NCI-H1105 (cell line): ENCODE data around the gene CREB3L4.

Experiments used
- DNase-seq: peaks from one replicate; lab custom pipeline; 2025; lab: John Stamatoyannopoulos, UW

The CREB3L4 gene, protein sequence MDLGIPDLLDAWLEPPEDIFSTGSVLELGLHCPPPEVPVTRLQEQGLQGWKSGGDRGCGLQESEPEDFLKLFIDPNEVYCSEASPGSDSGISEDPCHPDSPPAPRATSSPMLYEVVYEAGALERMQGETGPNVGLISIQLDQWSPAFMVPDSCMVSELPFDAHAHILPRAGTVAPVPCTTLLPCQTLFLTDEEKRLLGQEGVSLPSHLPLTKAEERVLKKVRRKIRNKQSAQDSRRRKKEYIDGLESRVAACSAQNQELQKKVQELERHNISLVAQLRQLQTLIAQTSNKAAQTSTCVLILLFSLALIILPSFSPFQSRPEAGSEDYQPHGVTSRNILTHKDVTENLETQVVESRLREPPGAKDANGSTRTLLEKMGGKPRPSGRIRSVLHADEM

DNA sequence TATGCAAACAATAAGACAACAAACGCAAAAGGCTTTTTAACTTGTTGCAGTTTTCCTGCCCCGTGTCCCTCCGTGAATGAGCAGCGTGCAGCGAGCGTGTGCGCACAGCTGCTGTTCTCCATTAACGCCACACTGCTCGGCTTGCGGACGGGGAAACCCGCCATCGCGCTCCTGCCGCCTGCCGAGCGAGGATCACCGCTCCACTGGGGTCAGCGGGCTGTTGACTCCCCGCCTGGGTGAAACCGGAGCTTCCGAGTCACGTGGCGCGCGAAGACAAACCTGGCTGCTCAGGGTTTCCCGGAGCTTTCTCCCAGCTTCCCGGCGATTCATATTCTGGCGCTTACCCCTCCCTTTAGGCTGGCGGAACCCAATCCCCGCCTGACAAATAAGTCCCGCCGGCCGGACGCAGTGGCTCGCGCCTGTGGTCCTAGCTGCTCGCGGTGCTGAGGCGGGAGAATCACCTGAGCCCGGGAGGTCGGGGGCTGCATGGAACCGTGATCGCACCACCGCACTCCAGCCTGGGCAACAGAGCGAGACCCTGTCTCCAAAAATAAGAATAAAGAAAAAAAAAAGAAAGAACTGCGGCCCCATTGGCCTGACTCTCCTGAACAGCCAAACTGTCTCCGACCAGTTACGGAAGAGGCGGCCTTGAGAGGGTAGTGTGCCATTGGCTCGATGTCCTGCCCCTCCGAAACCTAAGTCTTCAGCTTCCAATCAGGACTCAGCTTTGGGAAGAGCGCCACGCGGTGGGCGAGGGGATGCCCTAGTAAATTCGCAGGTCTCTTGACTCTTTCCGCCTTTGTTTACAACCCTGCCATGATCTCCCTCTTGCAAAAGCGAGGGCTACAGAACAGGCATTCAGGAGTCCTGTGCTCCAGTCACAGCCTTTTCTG, at the start of gene CREB3L4:
CREB3L4 (plus strand) TSS at position 796 of the 893 bp plus-strand sequence. CDS start 624 bp downstream, outside the sequence.
- peak; percentile 98 for DNase-seq

DNA sequence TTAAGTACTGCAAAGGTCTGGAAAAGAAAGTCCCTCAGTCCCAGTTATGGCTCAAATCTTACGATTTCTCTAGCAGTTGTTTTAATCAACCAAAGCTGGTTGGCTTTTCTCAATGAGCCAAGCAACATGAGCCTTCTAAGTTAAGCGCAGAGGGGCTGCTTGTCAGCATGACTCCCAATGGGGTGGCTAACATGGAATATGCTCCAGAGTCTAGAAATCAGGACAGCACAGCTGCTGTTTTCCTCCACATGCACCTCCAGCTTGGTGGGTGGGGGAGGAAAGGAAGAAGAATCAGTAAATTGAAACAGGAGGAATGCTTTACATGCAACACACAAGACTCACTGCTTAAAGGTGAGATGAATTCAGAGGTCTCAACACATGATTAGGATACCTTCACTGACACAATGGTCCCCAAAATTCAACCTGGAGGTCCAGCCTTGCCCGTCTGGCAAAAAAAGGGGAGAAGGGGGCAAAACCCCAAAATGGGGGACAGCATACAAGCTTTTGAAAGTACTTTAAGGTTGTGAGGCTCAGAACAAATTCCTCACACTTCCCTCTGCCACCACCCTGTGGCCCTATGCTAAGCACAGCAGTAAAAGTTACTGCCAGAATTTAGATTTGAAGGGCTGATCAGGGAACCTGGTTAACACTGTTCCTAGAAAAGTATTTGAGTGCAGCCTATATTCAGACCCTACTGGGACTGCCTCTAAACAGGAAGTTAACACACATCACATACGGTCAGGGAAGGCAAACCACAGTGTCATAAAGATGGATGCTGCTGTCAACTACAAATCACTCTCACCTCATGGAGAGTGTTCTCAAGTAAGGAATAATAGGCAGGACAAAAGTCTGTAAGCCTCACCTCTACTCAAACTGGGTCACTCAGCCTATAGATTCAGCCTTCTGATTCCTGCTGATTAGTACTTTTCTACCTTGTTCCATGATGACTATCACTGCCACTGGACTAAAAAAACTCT, 47.5 kb upstream of the CREB3L4 start:
- DNase-seq, result no peak

DNA sequence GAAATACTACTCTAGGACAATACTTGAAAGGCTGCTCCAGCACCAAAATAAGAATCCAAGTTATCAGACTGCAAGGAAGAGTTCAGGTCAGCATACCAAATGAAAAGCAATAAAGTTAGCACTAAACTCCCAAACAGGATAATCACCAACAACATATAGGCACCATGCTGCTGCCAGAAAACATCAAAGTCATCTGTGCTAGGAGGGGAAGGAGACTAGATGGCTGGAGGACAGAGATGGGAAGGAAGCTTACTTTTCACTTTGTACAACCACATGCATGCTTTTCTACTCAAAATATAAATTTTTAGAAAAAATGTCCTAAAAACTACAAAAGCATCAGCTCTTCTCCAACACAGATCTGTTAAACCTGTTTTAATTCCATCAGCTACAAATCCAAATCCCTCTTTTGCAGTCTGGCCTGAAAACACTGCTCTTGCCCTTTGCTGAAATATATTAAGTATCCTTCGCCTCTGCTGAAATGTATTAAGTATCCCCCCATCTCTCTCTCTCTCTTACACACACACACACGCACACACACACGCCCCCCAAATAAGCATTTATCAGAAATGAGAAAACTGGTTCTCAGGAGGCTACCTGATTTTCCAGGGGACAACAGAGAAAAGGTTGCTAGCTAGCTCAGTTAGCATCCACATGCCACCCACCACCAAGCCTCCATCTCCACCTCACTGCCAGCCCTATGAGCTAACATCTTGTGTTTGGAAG, 46.5 kb upstream of the CREB3L4 start:
- DNase-seq, result no peak

DNA sequence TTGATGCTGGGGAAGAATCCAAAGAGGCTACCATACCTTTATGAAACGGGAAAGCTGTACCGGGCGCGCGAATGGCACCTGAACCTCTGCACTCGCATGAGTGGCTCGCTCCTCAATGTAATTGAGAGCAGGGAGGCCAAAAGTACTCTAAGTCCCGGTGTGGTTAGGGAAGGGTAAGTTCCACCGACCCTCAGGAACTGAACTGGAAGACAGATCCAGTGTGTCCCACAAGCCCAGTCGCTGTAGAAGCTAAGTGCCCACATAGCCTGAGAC, 46.0 kb upstream of the CREB3L4 start:
- DNase-seq, result peak; percentile 5

- peak; percentile 45 for DNase-seq
Measured at GRCh38 chr1:153922076-153922971, 45.4 kb upstream of the CREB3L4 start.

DNA sequence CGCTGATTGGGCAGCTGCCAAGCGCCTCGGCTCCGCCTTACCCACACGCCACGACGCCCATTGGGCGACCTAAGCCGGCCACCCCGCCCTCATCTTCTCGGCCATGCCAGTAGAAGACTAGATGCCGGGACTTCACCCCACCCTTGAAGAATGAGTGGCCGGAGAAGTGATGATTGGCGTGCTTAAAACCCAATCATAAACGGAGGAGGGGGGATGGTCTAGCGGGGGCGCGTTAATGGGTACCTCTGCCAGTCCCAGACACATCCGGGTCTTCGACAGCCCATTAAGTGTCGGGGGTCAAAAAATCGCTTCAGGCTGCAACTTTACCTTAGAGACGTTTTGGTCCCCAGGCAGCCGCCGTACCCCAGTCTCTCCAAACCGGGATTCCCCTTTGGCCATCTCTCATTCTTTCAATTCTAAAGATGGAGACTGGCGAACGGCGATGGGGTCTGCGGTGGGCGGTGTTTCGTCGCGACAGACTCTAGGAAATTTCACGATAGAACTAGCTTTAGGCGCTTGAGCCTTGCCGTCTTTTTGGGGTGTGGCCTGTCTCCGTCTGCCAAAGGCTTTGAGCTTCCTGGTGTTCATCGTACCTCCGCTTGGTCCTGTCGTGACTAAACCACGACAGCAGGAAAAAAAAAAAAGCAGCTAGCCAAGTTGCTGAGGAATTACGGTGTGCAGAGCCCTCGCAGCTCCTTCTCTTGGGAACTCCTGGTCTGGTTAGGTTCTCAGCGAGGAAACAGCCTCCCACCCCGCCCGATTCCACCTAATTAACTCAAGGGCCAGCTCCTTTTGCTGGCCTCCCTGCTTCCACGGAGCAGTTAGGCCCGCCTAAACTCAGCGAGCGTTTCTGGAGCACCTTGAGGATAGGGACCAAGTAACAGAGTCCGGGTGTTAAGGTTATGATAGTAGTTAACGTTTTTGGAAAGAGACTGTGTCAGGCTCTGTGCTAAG, 44.5 kb upstream of the CREB3L4 start, which contains the start of gene GATAD2B:
GATAD2B (minus strand) TSS at position 1 of the 954 bp plus-strand sequence. CDS start 94,625 bp downstream, outside the sequence.
- peak; percentile 100 for DNase-seq

GRCh38 chr1:153926405-153926804, 41.3 kb upstream of the CREB3L4 start:
- no peak for DNase-seq

- no peak for DNase-seq
Measured at GRCh38 chr1:153928245-153928644, 39.5 kb upstream of the CREB3L4 start.

- DNase-seq, result no peak
Measured at GRCh38 chr1:153928791-153929341, 38.8 kb upstream of the CREB3L4 start.

- no peak for DNase-seq
Measured at GRCh38 chr1:153929426-153929825, 38.3 kb upstream of the CREB3L4 start.

- no peak for DNase-seq
Measured at GRCh38 chr1:153929981-153930948, 37.4 kb upstream of the CREB3L4 start.

DNA sequence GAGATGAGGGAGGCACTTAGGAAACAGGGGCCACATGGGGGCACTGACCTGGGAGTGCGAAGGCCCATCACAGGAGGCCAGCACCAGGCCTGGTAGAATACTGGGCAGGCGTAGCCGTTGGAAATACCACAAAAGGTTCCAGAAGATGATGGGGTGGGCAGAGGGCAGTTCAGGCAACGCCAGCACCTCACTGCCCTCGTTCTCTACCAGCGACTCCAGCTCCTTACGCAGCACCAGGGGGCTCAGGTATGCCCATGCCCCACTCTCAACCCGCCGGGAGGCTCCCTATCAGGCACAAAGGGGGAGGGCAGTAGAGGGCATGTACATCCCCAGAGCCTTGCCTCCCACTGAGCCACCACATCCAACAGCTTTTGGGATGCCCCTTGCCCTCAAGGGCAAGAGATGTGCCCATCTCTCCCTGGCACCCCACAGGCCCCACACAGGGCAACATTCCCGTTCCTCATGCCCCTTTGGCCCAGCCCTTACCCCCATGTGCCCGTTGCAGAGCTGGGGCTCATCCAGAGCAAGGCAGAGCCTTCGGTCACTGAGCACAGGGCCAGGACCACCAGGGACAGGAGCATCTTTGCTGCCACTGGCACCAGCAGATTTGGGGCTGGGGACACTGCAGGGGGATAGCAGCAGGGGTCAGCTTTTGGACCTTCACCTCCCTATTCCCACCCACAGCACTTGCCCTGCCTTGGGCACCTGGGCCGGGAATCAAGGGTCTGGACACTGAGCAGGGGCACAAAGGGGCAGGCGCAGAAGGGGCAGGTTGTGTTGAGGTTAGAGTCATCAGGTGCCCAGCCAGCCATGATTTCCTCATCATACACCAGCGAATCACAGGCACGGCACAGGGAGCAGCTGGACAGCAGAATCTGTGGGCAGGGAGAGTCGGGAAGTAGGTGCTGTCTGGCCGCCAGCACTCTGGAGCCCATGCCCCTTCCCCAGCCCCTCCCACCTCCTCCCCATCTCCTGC, 35.3 kb upstream of the CREB3L4 start:
- no peak for DNase-seq

DNA sequence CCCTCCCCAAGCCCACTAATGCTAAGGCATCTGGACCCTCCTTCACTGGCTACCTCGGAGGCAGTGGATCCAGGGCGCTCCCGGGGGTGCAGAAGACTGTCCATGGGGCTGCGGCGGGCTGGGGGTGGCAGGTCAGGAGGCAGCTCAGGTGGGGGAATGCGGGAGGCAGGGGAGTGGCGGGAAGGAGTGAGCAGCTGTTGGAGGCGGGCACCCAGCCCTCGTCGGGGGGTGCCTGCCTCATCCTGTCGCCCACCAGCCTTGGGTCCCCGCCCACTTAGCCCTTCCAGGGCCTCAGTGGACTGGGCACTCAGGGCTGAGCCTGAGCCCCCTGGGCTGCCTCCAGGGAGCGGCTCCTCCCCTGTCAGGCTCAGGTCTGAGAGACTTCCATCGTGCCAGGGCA, 34.3 kb upstream of the CREB3L4 start:
- no peak for DNase-seq

DNA sequence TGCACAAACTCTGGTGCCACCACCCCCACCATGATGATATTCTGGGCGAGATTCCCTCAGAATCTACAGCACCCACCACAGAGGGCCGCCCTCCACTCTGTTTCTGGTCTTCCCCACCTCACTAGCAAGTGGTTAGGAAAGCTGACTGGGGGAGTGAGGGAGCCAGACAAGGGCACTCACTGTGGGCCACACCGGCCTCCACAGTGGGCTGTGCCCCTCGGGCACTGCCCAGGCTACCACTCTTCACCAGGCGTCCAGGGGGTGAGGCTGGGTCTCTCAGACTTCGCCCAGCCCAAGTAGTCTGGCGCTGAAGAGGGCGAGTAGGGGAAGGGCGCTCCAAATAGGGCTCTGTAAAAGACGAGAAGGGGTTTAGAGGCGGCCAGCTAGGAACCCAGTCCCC, 33.7 kb upstream of the CREB3L4 start:
- DNase-seq, result no peak

DNA sequence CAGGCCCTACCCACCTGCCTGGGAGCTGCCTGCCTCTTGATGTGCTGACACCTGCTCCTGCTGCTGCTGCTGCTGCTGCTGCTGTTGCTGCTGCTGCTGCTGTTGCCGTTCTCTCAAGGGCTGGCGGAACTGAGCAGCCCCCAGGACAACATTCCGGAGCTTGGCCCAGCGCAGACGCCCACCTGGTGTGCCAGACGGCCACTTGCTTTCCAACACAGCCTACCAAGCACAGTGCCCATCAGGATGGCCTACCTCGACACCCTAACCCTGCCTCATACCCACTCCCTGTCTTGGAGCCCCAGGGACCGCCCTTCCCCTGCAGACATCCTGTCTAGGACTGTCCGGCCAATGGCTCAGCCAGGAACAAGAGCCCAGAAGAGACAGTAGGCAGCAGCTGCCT, 33.0 kb upstream of the CREB3L4 start:
- no peak for DNase-seq
